HEK293T (cell line): ENCODE measurements around the gene FAM200A.

ENCODE experiments used
- CTCF ChIA-PET: fragments of 350-600 bp; formaldehyde crosslinking; extraction: SDS; loops from one replicate; lab custom pipeline; 2021; ENCODE audit warnings: antibody characterized with exemption, inconsistent platforms; lab: Yijun Ruan, JAX
- POLR2A ChIA-PET: fragments of 350-600 bp; formaldehyde crosslinking; extraction: SDS; loops from one replicate; lab custom pipeline; 2020; ENCODE audit warnings: antibody characterized with exemption, inconsistent platforms; lab: Yijun Ruan, JAX
- DNase-seq: peaks from one replicate; pipeline ENCODE4 v3.0.0; 2012; ENCODE audit warnings: mixed read lengths; ENCODE audit errors: extremely low spot score
- ARNT ChIP-seq: fragments of 450-650 bp; IDR thresholded peaks from 2 replicates; pipeline ENCODE4 v1.6.1; 2017; ENCODE audit warnings: mild to moderate bottlenecking
- BHLHE40 ChIP-seq: fragments of 450-650 bp; IDR thresholded peaks from 2 replicates; pipeline ENCODE4 v1.6.1; 2016; ENCODE audit warnings: mild to moderate bottlenecking, moderate library complexity, borderline replicate concordance
- CTBP1 ChIP-seq: fragments of 450-650 bp; IDR thresholded peaks from 2 replicates; pipeline ENCODE4 v1.6.1; 2016; ENCODE audit warnings: borderline replicate concordance
- ELF4 ChIP-seq: fragments of 450-650 bp; IDR thresholded peaks from 2 replicates; pipeline ENCODE4 v1.6.1; 2017; ENCODE audit warnings: antibody characterized with exemption
- FOXA1 ChIP-seq: fragments of 450-650 bp; IDR thresholded peaks from 2 replicates; pipeline ENCODE4 v1.6.1; 2016; ENCODE audit warnings: mild to moderate bottlenecking
- FOXK2 ChIP-seq: fragments of 450-650 bp; IDR thresholded peaks from 2 replicates; pipeline ENCODE4 v1.6.1; 2016; ENCODE audit warnings: mild to moderate bottlenecking
- FOXM1 ChIP-seq: fragments of 450-650 bp; IDR thresholded peaks from 2 replicates; pipeline ENCODE4 v1.6.1; 2017; ENCODE audit warnings: mild to moderate bottlenecking, borderline replicate concordance
- HDGF ChIP-seq: fragments of 450-650 bp; IDR thresholded peaks from 2 replicates; pipeline ENCODE4 v1.6.1; 2017; ENCODE audit warnings: antibody characterized with exemption, borderline replicate concordance
- L3MBTL2 ChIP-seq: fragments of 450-650 bp; conservative IDR thresholded peaks from 2 replicates; pipeline ENCODE4 v1.6.1; 2016; ENCODE audit warnings: mild to moderate bottlenecking
- LEF1 ChIP-seq: fragments of 450-650 bp; IDR thresholded peaks from 2 replicates; pipeline ENCODE4 v1.6.1; 2017; ENCODE audit warnings: mild to moderate bottlenecking, borderline replicate concordance
- NFRKB ChIP-seq: fragments of 450-650 bp; IDR thresholded peaks from 2 replicates; pipeline ENCODE4 v1.6.1; 2016; ENCODE audit warnings: mild to moderate bottlenecking, moderate library complexity
- PKNOX1 ChIP-seq: fragments of 450-650 bp; IDR thresholded peaks from 2 replicates; pipeline ENCODE4 v1.6.1; 2016
- SP1 ChIP-seq: fragments of 450-650 bp; IDR thresholded peaks from 2 replicates; pipeline ENCODE4 v1.6.1; 2017
- SUZ12 ChIP-seq: fragments of 450-650 bp; IDR thresholded peaks from 2 replicates; pipeline ENCODE4 v1.6.1; 2016; ENCODE audit warnings: mild to moderate bottlenecking
- TARDBP ChIP-seq: fragments of 450-650 bp; IDR thresholded peaks from 2 replicates; pipeline ENCODE4 v1.6.1; 2016
- ZNF384 ChIP-seq: fragments of 450-650 bp; IDR thresholded peaks from 2 replicates; pipeline ENCODE4 v1.6.1; 2016

The FAM200A gene

GRCh38 chr7:99499721-99500636, 51.9 kb downstream of the FAM200A start, which contains the start of gene ZNF394:
Gene ZNF394 (minus strand): TSS chr7:99500281. CDS start chr7:99500093, 188 bp downstream.
- peak; percentile 86 for DNase-seq
- TF ChIP-seq ZNF384 (no peak), ELF4 (peak; percentile 63), HDGF (no peak), CTBP1 (0 out of 2 replicates have a peak, but pooled peaks have one; percentile 37), FOXM1 (no peak), L3MBTL2 (peak; percentile 60; the same call in 1 of the 2 replicates), SUZ12 (no peak), TARDBP (no peak), LEF1 (no peak)
- ChIA-PET CTCF (no interaction called here), POLR2A (interaction anchor here (0.6 to 2.0 kb wide), 15 partner anchors 9 to 602 kb away, joined by 3 to 12 read pairs (median 5); partner anchors contain the start of genes CPSF4, FAM200A, PTCD1 and ZNF655)

- no peak for DNase-seq
- ChIA-PET CTCF (no interaction called here), POLR2A (interaction anchor here (1.2 to 2.0 kb wide), 7 partner anchors 9 to 61 kb away, joined by 3 to 12 read pairs (median 6); partner anchors contain the start of genes CPSF4, FAM200A, PTCD1 and ZNF655)
- no peak for TF ChIP-seq LEF1
- no peak for TF ChIP-seq ARNT
- no peak for TF ChIP-seq PKNOX1
- TF ChIP-seq FOXA1, result no peak
- TF ChIP-seq SP1, result no peak
- TF ChIP-seq HDGF, result no peak
- no peak for TF ChIP-seq ELF4
- TF ChIP-seq FOXK2, result no peak
- no peak for TF ChIP-seq L3MBTL2
- no peak for TF ChIP-seq SUZ12
- TF ChIP-seq BHLHE40, result no peak
- no peak for TF ChIP-seq CTBP1
- TF ChIP-seq NFRKB, result no peak
- TF ChIP-seq ZNF384, result no peak
- no peak for TF ChIP-seq TARDBP
- no peak for TF ChIP-seq FOXM1
These were observed 52.6 kb downstream of the FAM200A start for GRCh38 chr7:99499371-99499720.

- CTCF ChIA-PET, result no interaction called here
- POLR2A ChIA-PET, result interaction anchor here (0.9 kb wide), 1 partner anchor 118 kb away, joined by 3 read pairs; the partner anchor contains the start of gene ZSCAN25
- TF ChIP-seq FOXK2 (no peak), ELF4 (no peak), FOXA1 (no peak), PKNOX1 (no peak), NFRKB (no peak)
- peak; percentile 23 for DNase-seq
These were observed 53.4 kb downstream of the FAM200A start for GRCh38 chr7:99498546-99498944.

- CTCF ChIA-PET, result interaction anchor here (0.7 kb wide), 1 partner anchor 148 kb away, joined by 3 read pairs; no protein-coding TSS in a partner anchor
- no peak for TF ChIP-seq SP1
- no peak for TF ChIP-seq L3MBTL2
- TF ChIP-seq LEF1, result no peak
- TF ChIP-seq HDGF, result no peak
- no peak for TF ChIP-seq ZNF384
- TF ChIP-seq FOXA1, result no peak
- no peak for TF ChIP-seq FOXK2
- TF ChIP-seq CTBP1, result no peak
- TF ChIP-seq NFRKB, result no peak
- TF ChIP-seq FOXM1, result no peak
- TF ChIP-seq BHLHE40, result no peak
- TF ChIP-seq TARDBP, result no peak
- TF ChIP-seq ARNT, result no peak
- TF ChIP-seq SUZ12, result no peak
- TF ChIP-seq PKNOX1, result no peak
- no peak for TF ChIP-seq ELF4
- DNase-seq, result no peak
- POLR2A ChIA-PET, result interaction anchor here (0.9 kb wide), 1 partner anchor 118 kb away, joined by 3 read pairs; the partner anchor contains the start of gene ZSCAN25
These were observed 54.0 kb downstream of the FAM200A start for GRCh38 chr7:99497766-99498545.
